ENCODE results near the gene RBM34. TPM values are rescaled to one million over a fixed set of nuclear protein-coding genes. Genes with fewer than 3 reads are reported as not detected.

Gene RBM34
- total RNA-seq, 1 donor from 2014 or later, result 130 TPM

DNA sequence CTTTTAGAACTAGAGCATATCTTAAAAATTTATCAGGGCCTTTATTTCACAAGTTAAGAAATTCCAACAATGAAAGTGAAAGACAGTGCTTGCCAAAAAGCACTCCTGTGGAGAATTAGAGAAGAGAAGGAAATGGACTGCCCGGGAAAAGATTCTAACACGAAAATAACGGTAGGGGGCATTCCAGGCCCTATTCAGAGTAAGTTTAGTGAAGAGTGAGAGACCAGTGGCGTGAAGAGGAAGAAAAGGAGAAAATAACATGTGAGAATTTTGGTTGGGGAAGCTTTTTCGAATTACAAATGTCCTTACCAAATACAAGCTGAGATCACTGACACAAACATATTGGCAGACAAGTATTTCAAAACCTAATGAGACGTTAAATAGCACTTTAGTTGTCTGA, 38.4 kb upstream of the RBM34 start:
- Histone ChIP-seq H3K36me3 (ENCODE audit: control insufficient read depth, insufficient read depth, low read length) (no peaks in the 10 kb centered on the region), H3K4me3 (ENCODE audit: low read depth, low read length) (no peak overlapping the region), H3K27me3 (ENCODE audit: control insufficient read depth, insufficient read depth, low read length) (no peaks in the 10 kb centered on the region)
- DNase-seq (ENCODE audit: low read depth), result no peak
- TF ChIP-seq, protein P1, sequence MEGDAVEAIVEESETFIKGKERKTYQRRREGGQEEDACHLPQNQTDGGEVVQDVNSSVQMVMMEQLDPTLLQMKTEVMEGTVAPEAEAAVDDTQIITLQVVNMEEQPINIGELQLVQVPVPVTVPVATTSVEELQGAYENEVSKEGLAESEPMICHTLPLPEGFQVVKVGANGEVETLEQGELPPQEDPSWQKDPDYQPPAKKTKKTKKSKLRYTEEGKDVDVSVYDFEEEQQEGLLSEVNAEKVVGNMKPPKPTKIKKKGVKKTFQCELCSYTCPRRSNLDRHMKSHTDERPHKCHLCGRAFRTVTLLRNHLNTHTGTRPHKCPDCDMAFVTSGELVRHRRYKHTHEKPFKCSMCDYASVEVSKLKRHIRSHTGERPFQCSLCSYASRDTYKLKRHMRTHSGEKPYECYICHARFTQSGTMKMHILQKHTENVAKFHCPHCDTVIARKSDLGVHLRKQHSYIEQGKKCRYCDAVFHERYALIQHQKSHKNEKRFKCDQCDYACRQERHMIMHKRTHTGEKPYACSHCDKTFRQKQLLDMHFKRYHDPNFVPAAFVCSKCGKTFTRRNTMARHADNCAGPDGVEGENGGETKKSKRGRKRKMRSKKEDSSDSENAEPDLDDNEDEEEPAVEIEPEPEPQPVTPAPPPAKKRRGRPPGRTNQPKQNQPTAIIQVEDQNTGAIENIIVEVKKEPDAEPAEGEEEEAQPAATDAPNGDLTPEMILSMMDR (IDR thresholded peaks at IDR 0.05; ENCODE audit: insufficient read depth, low read length, poor library complexity, severe bottlenecking), result peak; percentile 41

DNA sequence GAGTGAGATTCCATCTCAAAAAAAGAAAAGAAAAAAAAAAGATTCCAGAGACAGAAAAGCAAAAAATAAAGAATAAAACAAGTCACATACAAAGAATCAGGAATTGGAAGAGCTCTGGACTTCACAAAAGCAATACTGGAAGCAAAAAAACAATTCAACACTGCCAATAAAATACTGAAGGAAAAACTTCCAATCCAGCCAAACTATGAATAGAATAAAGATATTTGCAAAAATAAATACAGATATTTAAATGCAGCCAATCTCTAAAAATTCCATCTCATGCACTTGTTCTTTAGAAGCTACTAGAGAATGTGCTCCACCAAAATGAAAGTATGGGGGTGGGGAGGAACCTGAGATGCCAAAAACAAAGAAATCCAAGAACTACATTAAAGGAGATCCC, 29.4 kb upstream of the RBM34 start:
- no peak for DNase-seq (ENCODE audit: low read depth)
- Histone ChIP-seq H3K36me3 (ENCODE audit: control insufficient read depth, insufficient read depth, low read length) (no peaks in the 10 kb centered on the region), H3K4me3 (ENCODE audit: low read depth, low read length) (no peak overlapping the region), H3K27me3 (ENCODE audit: control insufficient read depth, insufficient read depth, low read length) (no peaks in the 10 kb centered on the region)
- TF ChIP-seq, protein P1 (IDR thresholded peaks at IDR 0.05; ENCODE audit: insufficient read depth, low read length, poor library complexity, severe bottlenecking), result no peak

DNA sequence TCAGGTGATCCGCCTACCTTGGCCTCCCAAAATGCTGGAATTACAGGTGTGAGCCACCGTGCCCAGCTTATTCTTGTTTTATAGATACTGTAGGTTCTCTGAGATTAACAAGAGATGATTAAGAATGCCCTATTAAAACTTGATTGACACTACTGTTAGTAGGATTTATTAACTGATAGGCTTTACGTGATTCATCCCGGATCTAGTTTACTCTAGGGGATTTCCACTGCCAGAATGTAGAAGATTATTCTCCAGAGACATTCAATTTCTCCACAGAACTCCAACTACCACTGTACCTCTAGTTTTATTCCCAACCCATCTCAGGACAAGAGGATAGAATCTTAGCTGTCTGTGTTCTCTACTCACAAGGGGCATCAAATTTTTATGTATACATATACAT, 26.3 kb upstream of the RBM34 start:
- H3K4me3 ChIP-seq (ENCODE audit: low read depth, low read length), result no peak overlapping the region
- no peaks in the 10 kb centered on the region for H3K36me3 ChIP-seq (ENCODE audit: control insufficient read depth, insufficient read depth, low read length)
- TF ChIP-seq, protein P1 (IDR thresholded peaks at IDR 0.05; ENCODE audit: insufficient read depth, low read length, poor library complexity, severe bottlenecking), result no peak

DNA sequence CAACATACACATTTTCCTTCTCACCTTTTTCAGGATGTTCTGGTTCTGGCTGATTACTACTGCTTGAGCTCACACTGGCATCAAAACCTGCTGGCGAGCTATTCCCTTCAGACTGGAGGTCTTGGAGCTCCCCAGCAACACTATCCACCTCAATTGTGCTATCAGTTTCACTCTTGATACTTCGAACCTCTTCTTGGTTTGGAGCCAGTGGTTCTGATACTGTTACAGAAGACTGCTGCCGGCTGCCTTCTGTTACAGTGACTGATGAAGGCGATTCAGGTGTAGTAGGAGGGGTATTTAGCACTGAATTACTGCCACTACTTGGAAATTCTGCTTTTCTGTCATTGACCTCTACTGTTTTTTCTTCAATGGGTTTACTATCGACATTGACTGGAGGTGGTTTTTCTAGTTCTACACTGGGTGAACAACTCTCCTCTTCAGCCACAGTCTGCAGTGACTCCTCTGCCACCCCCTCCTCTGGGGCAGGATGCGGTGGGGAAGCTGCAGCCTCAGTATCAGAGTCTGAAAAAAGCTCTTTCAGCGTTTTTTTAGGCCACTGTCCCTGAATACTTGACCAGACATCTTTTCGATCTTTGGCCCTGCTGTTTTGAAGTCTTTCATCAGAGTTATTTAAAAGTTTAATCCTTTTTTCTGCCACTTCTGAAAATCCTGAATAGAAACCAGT, 20.7 kb upstream of the RBM34 start:
- Histone ChIP-seq H3K4me3 (ENCODE audit: low read depth, low read length) (no peak overlapping the region), H3K36me3 (ENCODE audit: control insufficient read depth, insufficient read depth, low read length) (no peaks in the 10 kb centered on the region), H3K27me3 (ENCODE audit: control insufficient read depth, insufficient read depth, low read length) (no peaks in the 10 kb centered on the region)
- no peak for DNase-seq (ENCODE audit: low read depth)
- TF ChIP-seq, protein P1 (IDR thresholded peaks at IDR 0.05; ENCODE audit: insufficient read depth, low read length, poor library complexity, severe bottlenecking), result no peak

More for the DNA sequence above, 26.3 kb upstream of the RBM34 start:
- no peak for DNase-seq (ENCODE audit: low read depth)
- H3K27me3 ChIP-seq (ENCODE audit: control insufficient read depth, insufficient read depth, low read length), result no peaks in the 10 kb centered on the region

DNA sequence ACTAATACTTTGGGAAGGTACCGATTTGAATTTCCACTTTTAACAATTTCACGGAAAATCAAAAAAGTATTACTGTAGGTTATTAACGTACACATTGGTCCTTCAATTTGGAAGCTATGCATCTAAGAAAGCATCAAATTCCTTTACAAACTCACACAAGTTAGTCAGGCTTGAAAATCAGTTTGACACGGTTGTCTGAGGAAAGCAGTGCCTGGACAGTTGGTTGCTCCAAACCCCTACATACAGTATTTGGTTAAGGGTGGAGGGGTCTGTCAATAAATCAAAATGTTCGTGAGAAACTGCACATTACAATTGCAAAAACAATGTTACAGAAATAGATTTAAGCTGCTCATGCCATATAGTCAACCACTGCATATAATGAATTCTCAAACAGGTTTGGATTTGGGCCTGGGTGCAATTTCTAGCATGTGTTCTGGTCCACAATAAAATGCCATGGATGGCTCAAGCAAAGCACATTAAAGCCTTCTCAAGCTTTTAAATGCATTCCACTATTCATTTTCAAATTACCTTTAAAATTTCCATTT, 19.9 kb upstream of the RBM34 start:
- H3K27me3 ChIP-seq (ENCODE audit: control insufficient read depth, insufficient read depth, low read length), result no peaks in the 10 kb centered on the region
- no peak overlapping the region for H3K4me3 ChIP-seq (ENCODE audit: low read depth, low read length)
- TF ChIP-seq, protein P1 (IDR thresholded peaks at IDR 0.05; ENCODE audit: insufficient read depth, low read length, poor library complexity, severe bottlenecking), result no peak
- no peaks in the 10 kb centered on the region for H3K36me3 ChIP-seq (ENCODE audit: control insufficient read depth, insufficient read depth, low read length)
- no peak for DNase-seq (ENCODE audit: low read depth)

DNA sequence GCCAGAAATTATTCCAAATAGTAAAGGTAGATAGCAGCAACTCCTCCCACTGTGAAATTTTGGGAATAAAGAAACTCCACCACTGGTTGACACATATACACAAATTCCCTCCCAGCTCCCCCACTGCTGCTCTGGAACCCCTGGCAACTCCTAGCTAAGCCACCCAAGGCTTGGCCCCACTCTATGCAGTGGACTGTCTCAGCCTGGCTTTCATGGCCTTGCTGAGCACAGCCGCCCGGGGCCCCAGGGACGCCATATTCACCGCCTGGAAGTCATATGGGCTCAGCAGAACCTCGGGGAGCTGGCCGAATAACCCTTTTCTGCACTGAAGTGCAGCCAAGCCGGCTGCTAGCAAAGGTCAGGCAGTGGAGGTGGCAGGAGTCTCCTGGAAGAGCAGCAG, 15.4 kb upstream of the RBM34 start:
- Histone ChIP-seq H3K27me3 (ENCODE audit: control insufficient read depth, insufficient read depth, low read length) (no peaks in the 10 kb centered on the region), H3K36me3 (ENCODE audit: control insufficient read depth, insufficient read depth, low read length) (no peaks in the 10 kb centered on the region), H3K4me3 (ENCODE audit: low read depth, low read length) (no peak overlapping the region)
- TF ChIP-seq, protein P1 (IDR thresholded peaks at IDR 0.05; ENCODE audit: insufficient read depth, low read length, poor library complexity, severe bottlenecking), result no peak
- DNase-seq (ENCODE audit: low read depth), result no peak
